Stimulated activated naive CD8-positive, alpha-beta T cell treated with anti-CD3 and anti-CD28 coated beads, Interleukin-15, Interleukin-2, amounts not matched to agents 100 ng/mL and 50 ng/mL, for 24 hours (primary cell): ENCODE results near the gene NTPCR.
"Not testable (repeated sequence)": the region's sequence is repeated elsewhere in the genome, so short reads cannot be mapped to it uniquely, and the experiment has no call there.

Experiments
- H3K27ac Mint-ChIP-seq: one replicate; pipeline ENCODE4 v1.8.0; 2021; ENCODE audit warnings: mild to moderate bottlenecking, mixed read lengths
- H3K27me3 Mint-ChIP-seq: one replicate; pipeline ENCODE4 v1.8.0; 2021; ENCODE audit warnings: mixed read lengths
- H3K36me3 Mint-ChIP-seq: one replicate; pipeline ENCODE4 v1.8.0; 2021; ENCODE audit warnings: low read depth, mixed read lengths
- H3K4me1 Mint-ChIP-seq: one replicate; pipeline ENCODE4 v1.8.0; 2021; ENCODE audit warnings: low read depth, mixed read lengths
- H3K4me3 Mint-ChIP-seq: one replicate; pipeline ENCODE4 v1.8.0; 2021; ENCODE audit warnings: mild to moderate bottlenecking, mixed read lengths
- H3K9me3 Mint-ChIP-seq: one replicate; pipeline ENCODE4 v1.8.0; 2021; ENCODE audit warnings: mixed read lengths

NTPCR gene

GRCh38 chr1:232950197-232951176 is at the start of gene NTPCR:
Gene NTPCR (plus strand): TSS chr1:232950611. CDS start chr1:232950711, 100 bp downstream.
- Mint-ChIP-seq H3K36me3 (peaks cover 12% of the 10 kb centered on the region), H3K9me3 (no peaks in the 10 kb centered on the region), H3K4me1 (peaks cover 49% of the 10 kb centered on the region), H3K27ac (peak within 1 kb of the TSS; percentile 94), H3K4me3 (peak within 1 kb of the TSS; percentile 94), H3K27me3 (no peaks in the 10 kb centered on the region)

GRCh38 chr1:232900818-232901217 is 49.6 kb upstream of the NTPCR start:
- Mint-ChIP-seq H3K4me3 (no peak overlapping the region), H3K27me3 (no peaks in the 10 kb centered on the region), H3K27ac (no peak overlapping the region), H3K9me3 (no peaks in the 10 kb centered on the region), H3K36me3 (no peaks in the 10 kb centered on the region), H3K4me1 (peaks cover 14% of the 10 kb centered on the region)

GRCh38 chr1:232901255-232901654 is 49.2 kb upstream of the NTPCR start:
- Mint-ChIP-seq H3K4me1 (peaks cover 14% of the 10 kb centered on the region), H3K36me3 (no peaks in the 10 kb centered on the region), H3K4me3 (no peak overlapping the region), H3K27me3 (no peaks in the 10 kb centered on the region), H3K9me3 (no peaks in the 10 kb centered on the region), H3K27ac (no peak overlapping the region)

- Mint-ChIP-seq H3K4me1 (peaks cover 14% of the 10 kb centered on the region), H3K27me3 (no peaks in the 10 kb centered on the region), H3K4me3 (no peak overlapping the region), H3K36me3 (no peaks in the 10 kb centered on the region), H3K27ac (no peak overlapping the region), H3K9me3 (no peaks in the 10 kb centered on the region)
Observed at GRCh38 chr1:232902774-232903350, 47.5 kb upstream of the NTPCR start.

- H3K4me3 Mint-ChIP-seq = no peak overlapping the region
- H3K9me3 Mint-ChIP-seq = no peaks in the 10 kb centered on the region
- H3K4me1 Mint-ChIP-seq = peaks cover 14% of the 10 kb centered on the region
- no peak overlapping the region for H3K27ac Mint-ChIP-seq
- no peaks in the 10 kb centered on the region for H3K27me3 Mint-ChIP-seq
- no peaks in the 10 kb centered on the region for H3K36me3 Mint-ChIP-seq
Observed at GRCh38 chr1:232904131-232904530, 46.3 kb upstream of the NTPCR start.

GRCh38 chr1:232904566-232904965 is 45.8 kb upstream of the NTPCR start:
- peaks cover 15% of the 10 kb centered on the region for H3K4me1 Mint-ChIP-seq
- no peaks in the 10 kb centered on the region for H3K9me3 Mint-ChIP-seq
- H3K36me3 Mint-ChIP-seq = no peaks in the 10 kb centered on the region
- H3K4me3 Mint-ChIP-seq = no peak overlapping the region
- no peaks in the 10 kb centered on the region for H3K27me3 Mint-ChIP-seq
- no peak overlapping the region for H3K27ac Mint-ChIP-seq

GRCh38 chr1:232905331-232906034 is 44.9 kb upstream of the NTPCR start:
- Mint-ChIP-seq H3K27me3 (no peaks in the 10 kb centered on the region), H3K4me1 (peaks cover 25% of the 10 kb centered on the region), H3K4me3 (no peak overlapping the region), H3K27ac (no peak overlapping the region), H3K36me3 (no peaks in the 10 kb centered on the region), H3K9me3 (no peaks in the 10 kb centered on the region)

GRCh38 chr1:232906441-232906840 is 44.0 kb upstream of the NTPCR start:
- H3K4me3 Mint-ChIP-seq = no peak overlapping the region
- no peaks in the 10 kb centered on the region for H3K9me3 Mint-ChIP-seq
- no peaks in the 10 kb centered on the region for H3K27me3 Mint-ChIP-seq
- H3K27ac Mint-ChIP-seq = no peak overlapping the region
- H3K4me1 Mint-ChIP-seq = peaks cover 34% of the 10 kb centered on the region
- H3K36me3 Mint-ChIP-seq = no peaks in the 10 kb centered on the region

GRCh38 chr1:232908831-232909230 is 41.6 kb upstream of the NTPCR start:
- no peaks in the 10 kb centered on the region for H3K36me3 Mint-ChIP-seq
- no peak overlapping the region for H3K27ac Mint-ChIP-seq
- H3K9me3 Mint-ChIP-seq = no peaks in the 10 kb centered on the region
- H3K27me3 Mint-ChIP-seq = no peaks in the 10 kb centered on the region
- no peak overlapping the region for H3K4me3 Mint-ChIP-seq
- peaks cover 34% of the 10 kb centered on the region for H3K4me1 Mint-ChIP-seq

GRCh38 chr1:232909752-232910151 is 40.7 kb upstream of the NTPCR start:
- Mint-ChIP-seq H3K4me1 (peaks cover 31% of the 10 kb centered on the region), H3K27me3 (no peaks in the 10 kb centered on the region), H3K9me3 (no peaks in the 10 kb centered on the region), H3K4me3 (no peak overlapping the region), H3K36me3 (no peaks in the 10 kb centered on the region), H3K27ac (no peak overlapping the region)

- peaks cover 28% of the 10 kb centered on the region for H3K4me1 Mint-ChIP-seq
- no peaks in the 10 kb centered on the region for H3K9me3 Mint-ChIP-seq
- no peaks in the 10 kb centered on the region for H3K27me3 Mint-ChIP-seq
- no peak overlapping the region for H3K4me3 Mint-ChIP-seq
- H3K36me3 Mint-ChIP-seq = no peaks in the 10 kb centered on the region
- H3K27ac Mint-ChIP-seq = no peak overlapping the region
Observed at GRCh38 chr1:232911027-232911599, 39.3 kb upstream of the NTPCR start.

- H3K27ac Mint-ChIP-seq = no peak overlapping the region
- H3K9me3 Mint-ChIP-seq = no peaks in the 10 kb centered on the region
- no peaks in the 10 kb centered on the region for H3K36me3 Mint-ChIP-seq
- no peaks in the 10 kb centered on the region for H3K27me3 Mint-ChIP-seq
- H3K4me3 Mint-ChIP-seq = no peak overlapping the region
- peaks cover 28% of the 10 kb centered on the region for H3K4me1 Mint-ChIP-seq
Observed at GRCh38 chr1:232912845-232913580, 37.4 kb upstream of the NTPCR start.

GRCh38 chr1:232914271-232914670 is 36.1 kb upstream of the NTPCR start:
- H3K27ac Mint-ChIP-seq, H3K27me3 Mint-ChIP-seq, H3K36me3 Mint-ChIP-seq, H3K4me3 Mint-ChIP-seq, H3K9me3 Mint-ChIP-seq: not testable (repeated sequence)
- H3K4me1 Mint-ChIP-seq = peaks cover 28% of the 10 kb centered on the region

- Mint-ChIP-seq H3K36me3 (no peaks in the 10 kb centered on the region), H3K27ac (no peak overlapping the region), H3K9me3 (no peaks in the 10 kb centered on the region), H3K4me1 (peaks cover 20% of the 10 kb centered on the region), H3K27me3 (no peaks in the 10 kb centered on the region), H3K4me3 (no peak overlapping the region)
Observed at GRCh38 chr1:232915212-232915611, 35.2 kb upstream of the NTPCR start.
